SK-N-SH (cell line): Measurements from ENCODE around the gene TEX38. TPM values are rescaled to one million over a fixed set of nuclear protein-coding genes. Genes with fewer than 3 reads are reported as not detected.

ENCODE experiments used
- CTCF ChIA-PET: fragments of 300-600, 350-600 bp; formaldehyde crosslinking; extraction: SDS; loops from one replicate; lab custom pipeline; 2021; lab: Yijun Ruan, JAX
- POLR2A ChIA-PET: fragments of 350-600 bp; sonication (Branson Sonifier 250); formaldehyde crosslinking; extraction: SDS; loops from one replicate; lab custom pipeline; 2020; ENCODE audit warnings: antibody characterized with exemption, inconsistent platforms; lab: Yijun Ruan, JAX
- DNase-seq: peaks from one replicate; pipeline ENCODE4 v3.0.0; 2012
- H2AFZ ChIP-seq: fragments of 200-600 bp; sonication (generic); 2 replicates; pipeline ENCODE4 v1.8.1; 2016; ENCODE audit warnings: antibody characterized with exemption, mild to moderate bottlenecking, low read depth
- H3F3A ChIP-seq: fragments of 200-600 bp; sonication (generic); replicated peaks from 2 replicates; pipeline ENCODE3; 2016; ENCODE audit warnings: antibody characterized with exemption, mild to moderate bottlenecking; ENCODE audit not compliant: insufficient read depth
- H3K27ac ChIP-seq, 2 experiments: fragments of 200-500 bp in 1 of 2; fragments of 200-600 bp in 1 of 2; sonication (Bioruptor generic) in 1 of 2; sonication (generic), shearing (Covaris generic) in 1 of 2; 2 replicates each; pipeline versions ENCODE4 v1.5.1 to v1.6.1; 2014 to 2016; ENCODE audit warnings: low read depth in 2 of 2, inconsistent platforms in 1 of 2, low read length in 1 of 2, mild to moderate bottlenecking in 1 of 2, mixed read lengths in 1 of 2
- H3K27me3 ChIP-seq: fragments of 200-600 bp; sonication (generic), shearing (Covaris generic); 2 replicates; pipeline ENCODE4 v1.6.1; 2016; ENCODE audit warnings: mixed run types; ENCODE audit not compliant: insufficient read depth
- H3K36me3 ChIP-seq, 2 experiments: fragments of 200-500 bp in 1 of 2; fragments of 200-600 bp in 1 of 2; sonication (Bioruptor generic) in 1 of 2; sonication (generic) in 1 of 2; replicated peaks in 1 of 2; 2 replicates each; pipeline versions ENCODE3 to v1.5.1; 2014 to 2016; ENCODE audit warnings: low read length in 1 of 2, mild to moderate bottlenecking in 1 of 2; ENCODE audit not compliant: insufficient read depth in 2 of 2, control insufficient read depth in 1 of 2
- H3K4me1 ChIP-seq, 2 experiments: fragments of 200-500 bp in 1 of 2; fragments of 200-600 bp in 1 of 2; sonication (Bioruptor generic) in 1 of 2; sonication (generic), shearing (Covaris generic) in 1 of 2; 2 replicates each; pipeline versions ENCODE4 v1.5.1 to v1.6.1; 2014 to 2016; ENCODE audit warnings: low read depth in 1 of 2, low read length in 1 of 2, mixed run types in 1 of 2; ENCODE audit not compliant: insufficient read depth in 2 of 2, control insufficient read depth in 1 of 2
- H3K4me2 ChIP-seq: fragments of 200-600 bp; sonication (generic), shearing (Covaris generic); 2 replicates; pipeline ENCODE4 v1.6.1; 2017; ENCODE audit warnings: mixed run types
- H3K4me3 ChIP-seq, 2 experiments: fragments of 200-500 bp in 1 of 2; fragments of 200-600 bp in 1 of 2; sonication (Bioruptor generic) in 1 of 2; sonication (generic), shearing (Covaris generic) in 1 of 2; 2 replicates each; pipeline versions ENCODE4 v1.5.1 to v1.8.1; 2014 to 2016; ENCODE audit warnings: low read depth in 2 of 2, inconsistent platforms in 1 of 2, low read length in 1 of 2, mild to moderate bottlenecking in 1 of 2, mixed read lengths in 1 of 2, moderate library complexity in 1 of 2
- H3K79me2 ChIP-seq: fragments of 200-600 bp; sonication (generic); 2 replicates; pipeline ENCODE4 v1.8.1; 2017; ENCODE audit warnings: mild to moderate bottlenecking; ENCODE audit not compliant: insufficient read depth
- H3K9ac ChIP-seq: fragments of 200-600 bp; sonication (generic); 2 replicates; pipeline ENCODE4 v1.6.1; 2017; ENCODE audit warnings: mixed run types
- H3K9me2 ChIP-seq: fragments of 200-600 bp; sonication (generic); 2 replicates; pipeline ENCODE4 v1.6.1; 2017; ENCODE audit warnings: mixed run types
- H3K9me3 ChIP-seq: fragments of 200-600 bp; sonication (generic); 2 replicates; pipeline ENCODE4 v1.6.1; 2017; ENCODE audit warnings: mixed run types, mild to moderate bottlenecking, moderate library complexity
- H4K20me1 ChIP-seq: fragments of 200-600 bp; sonication (generic); 2 replicates; pipeline ENCODE4 v1.6.1; 2017; ENCODE audit warnings: mild to moderate bottlenecking, mixed run types; ENCODE audit not compliant: insufficient read depth
- CHD2 ChIP-seq: fragments of 150-350 bp; IDR thresholded peaks from 2 replicates; pipeline ENCODE4 v1.6.1; 2018; ENCODE audit warnings: low read length; ENCODE audit not compliant: partially characterized antibody
- EP300 ChIP-seq, 2 experiments: IDR thresholded peaks; 2 replicates each; pipeline versions ENCODE4 v1.4.0 to v1.6.1; 2012; ENCODE audit warnings: borderline replicate concordance in 1 of 2, low read depth in 1 of 2, low read length in 1 of 2
- EZH2phosphoT487 ChIP-seq: fragments of 200-600 bp; sonication (generic); IDR thresholded peaks from 2 replicates; pipeline ENCODE4 v1.6.1; 2017; ENCODE audit warnings: low read depth, mixed run types, mild to moderate bottlenecking, antibody characterized with exemption, moderate library complexity, borderline replicate concordance
- FOXM1 ChIP-seq: IDR thresholded peaks from 2 replicates; pipeline ENCODE4 v1.4.0; 2012; ENCODE audit warnings: low read depth, mild to moderate bottlenecking
- GABPA ChIP-seq: IDR thresholded peaks from 2 replicates; pipeline ENCODE4 v1.4.0; 2012; ENCODE audit warnings: low read depth, mild to moderate bottlenecking
- IRF3 ChIP-seq: fragments of 150-350 bp; IDR thresholded peaks from 2 replicates; pipeline ENCODE4 v1.6.1; 2016; ENCODE audit warnings: mild to moderate bottlenecking, low read depth, low read length
- JUND ChIP-seq: IDR thresholded peaks from 2 replicates; pipeline ENCODE4 v1.4.0; 2012
- MAX ChIP-seq: IDR thresholded peaks from 2 replicates; pipeline ENCODE4 v1.4.0; 2012; ENCODE audit warnings: low read depth
- MXI1 ChIP-seq: IDR thresholded peaks from 2 replicates; pipeline ENCODE4 v1.6.1; 2012; ENCODE audit warnings: mild to moderate bottlenecking, low read depth, low read length, improper control_type of control experiment
- NFIC ChIP-seq: IDR thresholded peaks from 2 replicates; pipeline ENCODE4 v1.4.0; 2012; ENCODE audit warnings: borderline replicate concordance
- NRF1 ChIP-seq: IDR thresholded peaks from 2 replicates; pipeline ENCODE4 v1.6.1; 2012; ENCODE audit warnings: low read depth, mild to moderate bottlenecking, low read length
- PBX3 ChIP-seq: IDR thresholded peaks from 2 replicates; pipeline ENCODE4; 2012
- RCOR1 ChIP-seq: fragments of 150-350 bp; IDR thresholded peaks from 2 replicates; pipeline ENCODE4 v1.6.1; 2017; ENCODE audit warnings: antibody characterized with exemption, low read length
- RFX5 ChIP-seq: IDR thresholded peaks from 2 replicates; pipeline ENCODE4 v1.6.1; 2012; ENCODE audit warnings: mild to moderate bottlenecking, improper control_type of control experiment, low read length
- RXRA ChIP-seq: IDR thresholded peaks from 2 replicates; pipeline ENCODE4 v1.4.0; 2012; ENCODE audit warnings: low read depth, mild to moderate bottlenecking, borderline replicate concordance
- SIN3A ChIP-seq: IDR thresholded peaks from 2 replicates; pipeline ENCODE4 v1.6.1; 2012; ENCODE audit warnings: low read depth, mild to moderate bottlenecking, low read length, moderate library complexity, borderline replicate concordance
- SMC3 ChIP-seq: IDR thresholded peaks from 2 replicates; pipeline ENCODE4 v1.6.1; 2012; ENCODE audit warnings: low read depth, low read length, improper control_type of control experiment
- USF1 ChIP-seq: IDR thresholded peaks from 2 replicates; pipeline ENCODE4 v1.4.0; 2012; ENCODE audit warnings: low read depth, borderline replicate concordance
- ZBTB33 ChIP-seq: IDR thresholded peaks from 2 replicates; pipeline ENCODE4 v1.4.0; 2012; ENCODE audit warnings: low read depth, borderline replicate concordance
- WGBS: methylation state at CpG from one replicate; pipeline ENCODE4 v1.1.6; 2017; ENCODE audit warnings: low lambda C conversion rate; 5-methylcytosine and 5-hydroxymethylcytosine counted together
- polyA plus RNA-seq, 3 experiments: library from polyadenylated mRNA; depleted of rRNA; stranded (reverse); fragments of >200 nt; gene quantifications; 2 replicates each; pipeline ENCODE4 v1.2.3, GENCODE V29; 2012

Gene TEX38
- polyA plus RNA-seq, 1 of the 3 experiments (the other 2 are of a cell fraction) = 0.07 TPM

GRCh38 chr1:46667782-46668760 lies 3.6 kb upstream of the TEX38 start, which contains the start of gene ATPAF1 (continued):
- no peak for TF ChIP-seq ZBTB33
- no peak for TF ChIP-seq USF1
- TF ChIP-seq EP300 (IDR thresholded peaks at IDR 0.05; ENCODE audit: borderline replicate concordance in 1 of 2, low read depth in 1 of 2, low read length in 1 of 2) = no peak; a peak in 1 of 4 replicates
- no peak for TF ChIP-seq SMC3
- TF ChIP-seq JUND = no peak
- TF ChIP-seq NRF1 = peak; percentile 63
- no peak for TF ChIP-seq NFIC
- TF ChIP-seq CHD2 = peak; percentile 84
- TF ChIP-seq MAX = 0 out of 2 replicates have a peak, but pooled peaks have one; percentile 26
- no peak for TF ChIP-seq RXRA
- no peak for TF ChIP-seq PBX3
- TF ChIP-seq MXI1 = no peak; the same call in none of the 2 replicates

- Histone ChIP-seq H3K9me2 (no peaks in the 10 kb centered on the region), H3K27me3 (no peaks in the 10 kb centered on the region), H3K4me2 (no peak overlapping the region), H3K4me1 (peaks cover 0 to 5% of the 10 kb centered on the region in 2 experiments; a peak in 2 of 4 replicates), H2AFZ (no peak overlapping the region), H3K4me3 (no peak overlapping the region), H3K27ac (no peak overlapping the region), H3K36me3 (peaks cover 6 to 14% of the 10 kb centered on the region in 2 experiments), H3K9ac (no peak overlapping the region), H3F3A (peaks cover 4% of the 10 kb centered on the region), H3K79me2 (peaks cover 18% of the 10 kb centered on the region; the same call in 1 of the 2 replicates), H3K9me3 (no peaks in the 10 kb centered on the region), H4K20me1 (no peaks in the 10 kb centered on the region)
- POLR2A ChIA-PET = no interaction called here
- no peak for DNase-seq
- 100% methylated on average over 1 of the region's 1 CpG for WGBS
- CTCF ChIA-PET = no interaction called here
- TF ChIP-seq JUND = no peak
- no peak for TF ChIP-seq MXI1
- TF ChIP-seq ZBTB33 = no peak
- TF ChIP-seq PBX3 = no peak
- TF ChIP-seq GABPA = no peak
- TF ChIP-seq RCOR1 = no peak
- TF ChIP-seq SIN3A = no peak
- TF ChIP-seq RFX5 = no peak
- no peak for TF ChIP-seq FOXM1
- no peak for TF ChIP-seq IRF3
- no peak for TF ChIP-seq EZH2phosphoT487
These were observed 1.5 kb upstream of the TEX38 start for GRCh38 chr1:46670134-46670533.
